GM12865 (cell line): Measurements from ENCODE around the gene STK17B.

Experiments used
- DNase-seq: peaks from one replicate; pipeline ENCODE4 v3.0.0; 2010; ENCODE audit warnings: low read depth
- H3K4me3 ChIP-seq: 2 replicates; pipeline ENCODE4 v1.5.1; 2011; ENCODE audit warnings: mild to moderate bottlenecking, low read depth, low read length, control low read depth
- TF ChIP-seq, protein P1 (sequence below): IDR thresholded peaks from 2 replicates; pipeline ENCODE4 v1.5.1; 2011; ENCODE audit warnings: low read length, control low read depth, low read depth, inconsistent platforms; ENCODE audit not compliant: insufficient read depth; ENCODE audit errors: missing control alignments

Gene STK17B

GRCh38 chr2:196184921-196185320 is 13.5 kb upstream of the STK17B start:
- H3K4me3 ChIP-seq: no peak overlapping the region
- no peak for DNase-seq
- TF ChIP-seq, protein P1, sequence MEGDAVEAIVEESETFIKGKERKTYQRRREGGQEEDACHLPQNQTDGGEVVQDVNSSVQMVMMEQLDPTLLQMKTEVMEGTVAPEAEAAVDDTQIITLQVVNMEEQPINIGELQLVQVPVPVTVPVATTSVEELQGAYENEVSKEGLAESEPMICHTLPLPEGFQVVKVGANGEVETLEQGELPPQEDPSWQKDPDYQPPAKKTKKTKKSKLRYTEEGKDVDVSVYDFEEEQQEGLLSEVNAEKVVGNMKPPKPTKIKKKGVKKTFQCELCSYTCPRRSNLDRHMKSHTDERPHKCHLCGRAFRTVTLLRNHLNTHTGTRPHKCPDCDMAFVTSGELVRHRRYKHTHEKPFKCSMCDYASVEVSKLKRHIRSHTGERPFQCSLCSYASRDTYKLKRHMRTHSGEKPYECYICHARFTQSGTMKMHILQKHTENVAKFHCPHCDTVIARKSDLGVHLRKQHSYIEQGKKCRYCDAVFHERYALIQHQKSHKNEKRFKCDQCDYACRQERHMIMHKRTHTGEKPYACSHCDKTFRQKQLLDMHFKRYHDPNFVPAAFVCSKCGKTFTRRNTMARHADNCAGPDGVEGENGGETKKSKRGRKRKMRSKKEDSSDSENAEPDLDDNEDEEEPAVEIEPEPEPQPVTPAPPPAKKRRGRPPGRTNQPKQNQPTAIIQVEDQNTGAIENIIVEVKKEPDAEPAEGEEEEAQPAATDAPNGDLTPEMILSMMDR: no peak

GRCh38 chr2:196183528-196184231 is 12.3 kb upstream of the STK17B start:
- no peak for DNase-seq
- H3K4me3 ChIP-seq: no peak overlapping the region
- TF ChIP-seq, protein P1: no peak

DNA sequence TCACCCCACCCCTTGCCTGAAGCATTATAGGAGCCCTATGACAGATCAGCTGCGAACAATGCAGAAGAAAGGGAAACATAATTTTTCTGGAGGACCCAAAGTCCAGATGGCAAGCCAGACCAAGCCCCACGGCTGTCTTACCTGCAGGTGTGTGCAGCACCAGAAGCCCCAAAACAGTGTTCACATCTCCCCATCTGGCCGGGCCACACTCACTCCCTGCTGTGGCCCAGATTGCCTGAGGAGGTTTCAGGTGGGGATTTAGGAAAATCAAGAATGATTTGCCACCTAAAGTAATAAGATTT is 11.7 kb upstream of the STK17B start:
- no peak overlapping the region for H3K4me3 ChIP-seq
- no peak for DNase-seq
- TF ChIP-seq, protein P1: no peak

DNA sequence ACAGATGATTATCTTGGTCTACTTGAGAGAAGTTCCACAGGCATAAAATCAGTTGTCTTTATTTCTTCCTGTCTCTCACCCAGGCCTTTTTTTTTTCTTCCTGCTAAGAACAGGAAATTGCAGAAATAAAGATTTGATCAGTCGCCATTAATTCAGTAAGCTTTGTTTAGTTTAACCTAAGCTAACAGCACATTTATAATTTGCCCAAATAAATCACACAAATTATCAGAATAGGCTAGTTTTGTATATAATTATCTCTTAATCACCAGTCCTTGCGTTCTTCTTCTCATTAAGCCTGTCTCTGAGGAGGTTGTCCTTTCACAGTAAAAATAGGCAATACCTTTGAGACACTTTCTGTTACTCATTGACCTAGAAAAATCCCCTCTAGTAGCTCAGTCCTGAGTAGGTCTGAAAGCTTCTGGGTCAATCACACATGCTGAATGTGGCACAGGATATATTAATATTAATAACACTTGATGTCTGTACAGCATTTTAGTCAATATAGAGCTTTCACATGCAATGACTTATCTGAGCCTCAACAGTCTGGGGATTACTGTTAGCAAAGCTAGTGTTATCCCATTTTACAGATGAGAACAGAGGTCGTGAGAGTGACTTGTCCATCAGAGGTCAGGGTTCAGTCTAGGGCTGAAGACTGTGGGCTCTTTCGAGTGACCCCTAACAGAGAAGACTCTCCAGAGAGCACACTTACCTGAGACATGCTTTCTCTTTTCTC is 11.2 kb upstream of the STK17B start:
- peak; percentile 50 for DNase-seq
- TF ChIP-seq, protein P1: no peak
- no peak overlapping the region for H3K4me3 ChIP-seq

- H3K4me3 ChIP-seq: no peak overlapping the region
- TF ChIP-seq, protein P1: no peak
- DNase-seq: no peak
Observed at GRCh38 chr2:196181484-196181883, 10.1 kb upstream of the STK17B start.

GRCh38 chr2:196177124-196177523 is 5.7 kb upstream of the STK17B start:
- TF ChIP-seq, protein P1: no peak
- H3K4me3 ChIP-seq: no peak overlapping the region; the same call in 1 of the 2 replicates
- no peak for DNase-seq

DNA sequence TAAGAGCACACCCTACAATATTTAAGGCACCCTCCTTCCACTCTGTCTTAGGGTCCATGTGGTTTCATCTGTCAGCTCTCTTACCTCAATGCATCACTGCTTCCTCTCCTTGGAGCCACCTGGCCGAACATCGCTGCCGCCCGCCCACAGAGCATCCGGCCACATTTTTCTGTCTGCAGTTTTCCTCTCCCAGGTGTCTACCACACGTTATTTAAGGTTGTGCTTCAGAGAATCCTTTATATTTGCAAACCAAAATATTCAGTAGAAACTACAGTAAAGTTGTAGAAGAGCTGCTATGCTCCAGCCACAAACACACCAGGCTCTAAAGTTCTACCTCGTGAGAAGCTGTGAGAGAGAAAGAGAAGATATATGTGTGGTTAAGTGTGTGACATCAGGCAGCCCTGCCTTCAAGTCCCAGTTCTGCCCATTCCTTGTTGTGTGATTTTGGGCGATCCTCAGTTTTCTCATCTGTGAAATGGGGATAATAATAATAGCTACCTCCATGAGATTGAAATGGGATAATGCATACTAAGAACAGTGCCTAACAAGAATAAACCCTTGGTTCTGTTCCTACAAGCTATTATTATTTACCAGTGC is 4.9 kb upstream of the STK17B start:
- TF ChIP-seq, protein P1: no peak
- peak overlapping the region; percentile 7; the same call in 1 of the 2 replicates for H3K4me3 ChIP-seq
- DNase-seq: peak; percentile 94
